ENCODE measurements around the gene GNAS.

DNA sequence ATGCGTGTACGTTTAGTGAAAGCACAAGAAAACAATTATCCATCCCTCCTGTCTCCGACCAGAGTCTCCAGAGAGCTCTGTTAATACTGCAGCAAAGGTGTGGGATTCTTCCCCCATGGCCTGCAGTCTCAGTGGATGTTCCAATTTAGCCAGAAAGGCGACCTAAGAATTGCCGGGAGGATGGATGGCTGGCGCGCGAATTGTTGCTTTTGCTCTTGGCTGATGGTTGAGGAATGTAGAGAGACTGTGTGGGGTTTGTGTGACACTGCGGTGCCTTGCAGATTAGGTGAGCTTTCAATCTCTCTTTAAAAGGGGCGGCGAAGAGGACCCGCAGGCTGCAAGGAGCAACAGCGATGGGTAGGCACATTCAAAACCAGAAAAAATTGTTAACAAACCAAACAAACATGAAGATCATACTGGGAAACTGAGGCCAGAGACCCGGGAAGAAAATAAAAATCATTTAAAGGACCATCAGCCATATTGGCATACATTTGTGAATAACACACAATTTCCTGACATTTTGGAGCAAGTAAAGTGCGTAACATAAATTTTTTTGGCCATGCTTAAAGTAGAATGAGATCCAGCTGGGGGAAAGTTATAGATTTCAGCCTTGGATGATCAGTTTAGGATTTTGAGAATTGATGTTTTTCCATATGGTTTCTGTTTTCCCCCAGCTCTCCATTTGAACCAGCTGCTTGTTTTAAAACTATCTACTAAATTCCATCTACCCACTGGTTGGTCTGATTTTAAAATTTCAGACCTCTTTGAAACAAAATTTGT, 46.3 kb downstream of the GNAS start:
- TF ChIP-seq, protein P1, sequence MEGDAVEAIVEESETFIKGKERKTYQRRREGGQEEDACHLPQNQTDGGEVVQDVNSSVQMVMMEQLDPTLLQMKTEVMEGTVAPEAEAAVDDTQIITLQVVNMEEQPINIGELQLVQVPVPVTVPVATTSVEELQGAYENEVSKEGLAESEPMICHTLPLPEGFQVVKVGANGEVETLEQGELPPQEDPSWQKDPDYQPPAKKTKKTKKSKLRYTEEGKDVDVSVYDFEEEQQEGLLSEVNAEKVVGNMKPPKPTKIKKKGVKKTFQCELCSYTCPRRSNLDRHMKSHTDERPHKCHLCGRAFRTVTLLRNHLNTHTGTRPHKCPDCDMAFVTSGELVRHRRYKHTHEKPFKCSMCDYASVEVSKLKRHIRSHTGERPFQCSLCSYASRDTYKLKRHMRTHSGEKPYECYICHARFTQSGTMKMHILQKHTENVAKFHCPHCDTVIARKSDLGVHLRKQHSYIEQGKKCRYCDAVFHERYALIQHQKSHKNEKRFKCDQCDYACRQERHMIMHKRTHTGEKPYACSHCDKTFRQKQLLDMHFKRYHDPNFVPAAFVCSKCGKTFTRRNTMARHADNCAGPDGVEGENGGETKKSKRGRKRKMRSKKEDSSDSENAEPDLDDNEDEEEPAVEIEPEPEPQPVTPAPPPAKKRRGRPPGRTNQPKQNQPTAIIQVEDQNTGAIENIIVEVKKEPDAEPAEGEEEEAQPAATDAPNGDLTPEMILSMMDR (IDR thresholded peaks at IDR 0.05; ENCODE audit: low read depth, low read length) = no peak
- TF ChIP-seq EZH2phosphoT487 (IDR thresholded peaks at IDR 0.05; ENCODE audit: low read depth) = no peak
